HG03565 (cell line): ENCODE results near the gene KRT6A.
"Not testable (repeated sequence)": the region's sequence is repeated elsewhere in the genome, so short reads cannot be mapped to it uniquely, and the experiment has no call there.

ENCODE experiments used
- ATAC-seq: cut with Tn5 transposase; IDR thresholded peaks from one replicate; pipeline ENCODE4 v1.9.1; 2021; ENCODE audit warnings: mild to moderate bottlenecking, moderate library complexity; ENCODE audit not compliant: unreplicated experiment

The KRT6A gene

GRCh38 chr12:52474212-52474611 is 18.8 kb downstream of the KRT6A start:
- no peak for ATAC-seq

GRCh38 chr12:52473768-52474167 is 19.3 kb downstream of the KRT6A start, which contains the start of gene KRT6C:
TSS of gene KRT6C (minus strand) at chr12:52473805. CDS start at chr12:52473737, 68 bp downstream.
- no peak for ATAC-seq

- ATAC-seq = no peak
Observed at GRCh38 chr12:52469853-52470252, 23.2 kb downstream of the KRT6A start.

GRCh38 chr12:52464897-52465296 is 28.2 kb downstream of the KRT6A start:
- no peak for ATAC-seq

GRCh38 chr12:52461693-52462092 is 31.4 kb downstream of the KRT6A start:
- ATAC-seq = no peak

- no peak for ATAC-seq
Observed at GRCh38 chr12:52458861-52459260, 34.2 kb downstream of the KRT6A start.

- ATAC-seq = no peak
Observed at GRCh38 chr12:52455821-52456220, 37.2 kb downstream of the KRT6A start.

- no peak for ATAC-seq
Observed at GRCh38 chr12:52454411-52455201, 38.5 kb downstream of the KRT6A start.

- ATAC-seq = no peak
Observed at GRCh38 chr12:52452101-52452500, 41.0 kb downstream of the KRT6A start, which contains the start of gene KRT6B. TSS of gene KRT6B (minus strand) at chr12:52452146. CDS start at chr12:52452078, 68 bp downstream.

- ATAC-seq = no peak
Observed at GRCh38 chr12:52448228-52448627, 44.8 kb downstream of the KRT6A start.

- not testable (repeated sequence) for ATAC-seq
Observed at GRCh38 chr12:52447196-52447595, 45.9 kb downstream of the KRT6A start.

- no peak for ATAC-seq
Observed at GRCh38 chr12:52446367-52447045, 46.6 kb downstream of the KRT6A start.

- ATAC-seq = no peak
Observed at GRCh38 chr12:52445876-52446275, 47.2 kb downstream of the KRT6A start.

- ATAC-seq = no peak
Observed at GRCh38 chr12:52444647-52445595, 48.1 kb downstream of the KRT6A start.

- ATAC-seq = no peak
Observed at GRCh38 chr12:52443966-52444365, 49.1 kb downstream of the KRT6A start.

- ATAC-seq = no peak
Observed at GRCh38 chr12:52442600-52443061, 50.4 kb downstream of the KRT6A start.

- ATAC-seq = no peak
Observed at GRCh38 chr12:52441320-52441911, 51.6 kb downstream of the KRT6A start.

GRCh38 chr12:52440821-52441319 is 52.2 kb downstream of the KRT6A start:
- no peak for ATAC-seq

GRCh38 chr12:52439845-52440244 is 53.2 kb downstream of the KRT6A start:
- no peak for ATAC-seq

GRCh38 chr12:52439420-52439819 is 53.6 kb downstream of the KRT6A start:
- no peak for ATAC-seq
